Measurements from ENCODE around the gene HELB.

HELB gene

GRCh38 chr12:66270613-66271012 is 31.7 kb upstream of the HELB start:
- H3K27ac ChIP-seq (ENCODE audit: low read length) = no peak overlapping the region
- no peaks in the 10 kb centered on the region for H3K27me3 ChIP-seq (ENCODE audit: low read depth, low read length)
- H2AFZ ChIP-seq (ENCODE audit: low read depth, low read length) = no peak overlapping the region
- no peaks in the 10 kb centered on the region for H3K36me3 ChIP-seq (replicated peaks; ENCODE audit: low read depth, low read length)
- no peaks in the 10 kb centered on the region for H4K20me1 ChIP-seq (ENCODE audit: insufficient read depth, low read length)
- H3K79me2 ChIP-seq (ENCODE audit: low read length) = no peaks in the 10 kb centered on the region
- H3K9me3 ChIP-seq (ENCODE audit: insufficient read depth, low read length) = no peaks in the 10 kb centered on the region
- no peak overlapping the region for H3K9ac ChIP-seq (ENCODE audit: low read length)
- H3K4me1 ChIP-seq (ENCODE audit: low read length) = peaks cover 35% of the 10 kb centered on the region
- no peak overlapping the region for H3K4me2 ChIP-seq (ENCODE audit: low read length)
- no peak overlapping the region for H3K4me3 ChIP-seq (ENCODE audit: low read length)
- TF ChIP-seq CTCF (IDR thresholded peaks at IDR 0.05; ENCODE audit: low read depth, low read length) = no peak
- TF ChIP-seq EZH2phosphoT487 (IDR thresholded peaks at IDR 0.05; ENCODE audit: low read depth) = no peak

GRCh38 chr12:66272650-66273049 is 29.6 kb upstream of the HELB start:
- H3K27me3 ChIP-seq (ENCODE audit: low read depth, low read length) = no peaks in the 10 kb centered on the region
- no peaks in the 10 kb centered on the region for H3K9me3 ChIP-seq (ENCODE audit: insufficient read depth, low read length)
- no peak overlapping the region for H3K4me3 ChIP-seq (ENCODE audit: low read length)
- peaks cover 37% of the 10 kb centered on the region for H3K4me1 ChIP-seq (ENCODE audit: low read length)
- H2AFZ ChIP-seq (ENCODE audit: low read depth, low read length) = no peak overlapping the region
- no peak overlapping the region for H3K9ac ChIP-seq (ENCODE audit: low read length)
- H3K36me3 ChIP-seq (replicated peaks; ENCODE audit: low read depth, low read length) = no peaks in the 10 kb centered on the region
- no peaks in the 10 kb centered on the region for H4K20me1 ChIP-seq (ENCODE audit: insufficient read depth, low read length)
- no peak overlapping the region for H3K4me2 ChIP-seq (ENCODE audit: low read length)
- no peak overlapping the region for H3K27ac ChIP-seq (ENCODE audit: low read length)
- H3K79me2 ChIP-seq (ENCODE audit: low read length) = no peaks in the 10 kb centered on the region
- TF ChIP-seq EZH2phosphoT487 (IDR thresholded peaks at IDR 0.05; ENCODE audit: low read depth) (no peak), CTCF (IDR thresholded peaks at IDR 0.05; ENCODE audit: low read depth, low read length) (no peak)

GRCh38 chr12:66273147-66273546 is 29.1 kb upstream of the HELB start:
- Histone ChIP-seq H3K27ac (ENCODE audit: low read length) (no peak overlapping the region), H3K79me2 (ENCODE audit: low read length) (no peaks in the 10 kb centered on the region), H3K4me2 (ENCODE audit: low read length) (no peak overlapping the region), H3K36me3 (replicated peaks; ENCODE audit: low read depth, low read length) (no peaks in the 10 kb centered on the region), H4K20me1 (ENCODE audit: insufficient read depth, low read length) (no peaks in the 10 kb centered on the region), H3K27me3 (ENCODE audit: low read depth, low read length) (no peaks in the 10 kb centered on the region), H3K9me3 (ENCODE audit: insufficient read depth, low read length) (no peaks in the 10 kb centered on the region), H3K4me1 (ENCODE audit: low read length) (peaks cover 33% of the 10 kb centered on the region), H2AFZ (ENCODE audit: low read depth, low read length) (no peak overlapping the region), H3K9ac (ENCODE audit: low read length) (no peak overlapping the region), H3K4me3 (ENCODE audit: low read length) (no peak overlapping the region)
- TF ChIP-seq CTCF (IDR thresholded peaks at IDR 0.05; ENCODE audit: low read depth, low read length) (no peak), EZH2phosphoT487 (IDR thresholded peaks at IDR 0.05; ENCODE audit: low read depth) (no peak)

- H3K9me3 ChIP-seq (ENCODE audit: insufficient read depth, low read length) = no peaks in the 10 kb centered on the region
- H3K79me2 ChIP-seq (ENCODE audit: low read length) = no peaks in the 10 kb centered on the region
- no peak for TF ChIP-seq EZH2phosphoT487 (IDR thresholded peaks at IDR 0.05; ENCODE audit: low read depth)
- TF ChIP-seq CTCF (IDR thresholded peaks at IDR 0.05; ENCODE audit: low read depth, low read length) = no peak
- H3K36me3 ChIP-seq (replicated peaks; ENCODE audit: low read depth, low read length) = no peaks in the 10 kb centered on the region
- H3K4me2 ChIP-seq (ENCODE audit: low read length) = peak overlapping the region; percentile 21; the same call in 1 of the 2 replicates
- no peaks in the 10 kb centered on the region for H3K27me3 ChIP-seq (ENCODE audit: low read depth, low read length)
- no peak overlapping the region for H3K4me3 ChIP-seq (ENCODE audit: low read length)
- no peak overlapping the region for H3K9ac ChIP-seq (ENCODE audit: low read length)
- H3K4me1 ChIP-seq (ENCODE audit: low read length) = peaks cover 15% of the 10 kb centered on the region
- no peak overlapping the region for H2AFZ ChIP-seq (ENCODE audit: low read depth, low read length)
- H4K20me1 ChIP-seq (ENCODE audit: insufficient read depth, low read length) = no peaks in the 10 kb centered on the region
- H3K27ac ChIP-seq (ENCODE audit: low read length) = no peak overlapping the region
These were observed 27.3 kb upstream of the HELB start for GRCh38 chr12:66275040-66275439.

Data from OCI-LY3 (cell line).